Endothelial cell of umbilical vein (primary cell): ENCODE measurements around the gene MYO15A.

Source experiments
- CTCF ChIP-seq, 2 donors: IDR thresholded peaks; 1 replicate in 1 of 2; 2 replicates in 1 of 2; pipeline ENCODE4 v1.5.1; 2011; ENCODE audit warnings: low read length in 2 of 2, mild to moderate bottlenecking in 2 of 2, moderate library complexity in 2 of 2, control low read depth in 1 of 2, inconsistent platforms in 1 of 2, low read depth in 1 of 2; ENCODE audit not compliant: insufficient read depth in 1 of 2; ENCODE audit errors: extremely low read depth in 1 of 2
- EZH2 ChIP-seq: IDR thresholded peaks from 2 replicates; pipeline ENCODE4 v1.6.1; 2012; ENCODE audit warnings: borderline replicate concordance, low read depth, mild to moderate bottlenecking, moderate library complexity, low read length, inconsistent platforms; ENCODE audit not compliant: severe bottlenecking
- MAX ChIP-seq: IDR thresholded peaks from 2 replicates; pipeline ENCODE4 v1.6.1; 2011; ENCODE audit not compliant: insufficient read depth, insufficient read length
- POLR2AphosphoS5 ChIP-seq: IDR thresholded peaks from 2 replicates; pipeline ENCODE4 v1.6.1; 2012; ENCODE audit warnings: low read depth, mild to moderate bottlenecking, control low read depth, low read length, moderate library complexity; ENCODE audit not compliant: insufficient read depth

GRCh38 chr17:18224053-18224386, 115.5 kb downstream of the MYO15A start:
- TF ChIP-seq CTCF (IDR thresholded peaks at IDR 0.05; ENCODE audit: extremely low read depth in 1 of 2, insufficient read depth in 1 of 2, low read depth in 1 of 2, low read length in 2 of 2) = no peak
- TF ChIP-seq EZH2 = no peak
- no peak for TF ChIP-seq POLR2AphosphoS5
- TF ChIP-seq MAX = no peak
